GM12801 (cell line): ENCODE data around the gene ACOX3.

Source experiments
- CTCF ChIP-seq: IDR thresholded peaks from one replicate; pipeline ENCODE4 v1.5.1; 2011; ENCODE audit warnings: control low read depth; ENCODE audit not compliant: insufficient read length; ENCODE audit errors: extremely low read depth

ACOX3 gene

DNA sequence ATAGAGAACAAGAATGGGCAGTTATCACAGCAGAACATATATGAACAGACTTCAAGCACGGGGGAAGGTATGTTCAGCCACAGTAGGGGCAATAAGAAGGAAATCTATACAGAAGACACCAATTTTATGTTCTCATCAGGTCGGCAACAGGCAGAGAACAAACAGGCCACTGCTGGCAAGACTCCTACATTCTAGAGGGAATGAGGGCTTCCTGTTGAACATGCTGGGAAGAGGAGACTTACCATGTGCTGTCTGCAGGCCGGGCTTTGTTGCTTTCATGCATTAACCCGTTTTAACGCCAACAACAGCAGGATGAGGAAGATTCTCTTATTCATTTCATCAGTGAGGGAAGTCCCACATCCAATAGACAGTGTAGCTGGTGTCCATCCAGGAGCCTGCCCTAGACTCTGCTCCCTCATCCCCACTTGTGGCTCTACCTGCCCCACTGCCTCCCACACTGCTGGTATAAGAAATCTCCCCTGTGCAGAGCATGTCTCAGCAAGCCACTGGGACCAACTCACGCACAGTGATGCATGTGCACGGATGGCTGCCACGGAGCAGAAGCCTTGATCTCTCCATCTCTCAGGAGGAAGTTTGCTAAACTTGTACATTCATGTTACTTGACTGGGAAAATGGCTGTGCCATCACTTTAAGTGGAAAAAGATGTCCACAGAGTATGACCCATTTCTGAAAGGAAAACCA, 84.5 kb downstream of the ACOX3 start:
- no peak for TF ChIP-seq CTCF

GRCh38 chr4:8355306-8355705, 85.2 kb downstream of the ACOX3 start:
- TF ChIP-seq CTCF = no peak

DNA sequence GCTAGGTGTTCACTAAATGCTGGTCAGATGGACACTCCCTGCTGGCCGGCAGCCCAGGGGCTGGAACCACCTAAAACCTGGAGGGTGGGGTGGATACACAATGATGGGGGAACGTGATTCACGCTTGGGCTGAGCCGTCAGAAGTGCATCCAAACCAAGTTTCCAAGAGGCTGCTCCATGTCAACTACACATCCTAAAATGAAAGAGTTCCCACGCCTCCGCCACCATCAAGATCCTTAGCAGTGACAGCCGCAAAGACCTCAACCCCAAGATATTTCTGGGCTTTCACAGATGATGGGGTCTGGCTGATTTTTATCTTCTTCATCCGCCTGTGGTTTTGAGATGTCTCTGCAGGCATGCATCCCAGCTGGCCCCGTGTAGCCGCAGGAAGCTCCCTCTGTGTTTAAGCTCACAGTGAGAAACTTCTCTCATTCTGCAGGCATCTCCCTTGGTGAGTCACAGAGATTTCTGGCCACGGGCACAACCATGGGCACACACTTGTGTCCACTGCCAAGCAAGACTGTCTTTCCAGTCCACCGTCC, 86.5 kb downstream of the ACOX3 start:
- no peak for TF ChIP-seq CTCF

DNA sequence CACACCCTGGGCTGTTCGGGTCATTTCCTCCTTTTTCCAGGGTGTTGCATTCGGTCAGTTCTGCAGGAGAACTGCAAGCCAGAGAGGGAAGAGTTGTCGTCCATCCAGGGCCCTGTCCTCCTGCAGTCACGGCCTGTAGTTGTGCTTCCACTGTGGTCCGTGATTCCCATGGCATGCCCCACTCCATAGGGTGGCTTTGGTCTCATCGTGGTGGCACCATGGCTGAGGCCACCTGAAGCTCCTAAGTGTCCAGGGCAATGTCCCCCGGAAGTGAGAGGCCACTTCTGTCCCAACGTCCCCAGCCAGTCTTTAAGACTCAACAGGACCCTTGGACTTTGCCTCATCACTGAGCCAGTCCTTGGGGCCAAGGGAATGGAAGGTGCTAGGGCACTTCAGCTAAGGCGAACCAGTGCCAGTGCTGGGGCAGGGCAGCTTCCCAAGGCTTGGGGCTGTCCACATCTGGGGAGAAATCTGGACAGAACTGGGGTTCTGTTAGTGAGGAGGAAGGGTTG, 87.3 kb downstream of the ACOX3 start:
- TF ChIP-seq CTCF = no peak

- TF ChIP-seq CTCF = no peak
Measured at GRCh38 chr4:8352368-8353157, 88.0 kb downstream of the ACOX3 start.

DNA sequence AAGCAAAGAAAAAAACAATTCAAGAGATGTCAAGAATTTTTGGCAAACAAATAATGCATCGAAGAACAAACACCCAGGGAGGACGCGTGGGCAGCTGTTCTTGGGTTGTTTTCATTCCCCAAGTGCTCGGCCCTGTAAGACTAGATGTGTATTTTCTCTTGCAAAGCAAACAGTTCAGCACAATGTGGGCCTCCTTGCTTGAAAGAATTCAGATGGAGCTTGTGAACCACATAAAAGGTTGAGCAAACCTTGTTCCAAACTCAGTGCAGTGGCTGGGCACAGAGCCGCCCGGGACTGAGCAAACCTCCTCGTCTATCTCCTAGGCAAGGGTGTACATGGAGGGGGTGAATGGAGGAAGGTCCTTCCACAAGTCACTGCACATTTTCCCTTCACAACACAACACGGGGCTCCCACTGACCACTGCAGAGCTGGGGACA, 88.6 kb downstream of the ACOX3 start:
- no peak for TF ChIP-seq CTCF

GRCh38 chr4:8350841-8351461, 89.6 kb downstream of the ACOX3 start:
- TF ChIP-seq CTCF = no peak
